AML-193 (cell line): ENCODE results near the gene HERC6.
"Not testable (repeated sequence)": the region's sequence is repeated elsewhere in the genome, so short reads cannot be mapped to it uniquely, and the experiment has no call there.

Experiments used
- DNase-seq, 2 experiments: peaks; one replicate each; lab custom pipeline; 2025; lab: John Stamatoyannopoulos, UW

HERC6 gene

DNA sequence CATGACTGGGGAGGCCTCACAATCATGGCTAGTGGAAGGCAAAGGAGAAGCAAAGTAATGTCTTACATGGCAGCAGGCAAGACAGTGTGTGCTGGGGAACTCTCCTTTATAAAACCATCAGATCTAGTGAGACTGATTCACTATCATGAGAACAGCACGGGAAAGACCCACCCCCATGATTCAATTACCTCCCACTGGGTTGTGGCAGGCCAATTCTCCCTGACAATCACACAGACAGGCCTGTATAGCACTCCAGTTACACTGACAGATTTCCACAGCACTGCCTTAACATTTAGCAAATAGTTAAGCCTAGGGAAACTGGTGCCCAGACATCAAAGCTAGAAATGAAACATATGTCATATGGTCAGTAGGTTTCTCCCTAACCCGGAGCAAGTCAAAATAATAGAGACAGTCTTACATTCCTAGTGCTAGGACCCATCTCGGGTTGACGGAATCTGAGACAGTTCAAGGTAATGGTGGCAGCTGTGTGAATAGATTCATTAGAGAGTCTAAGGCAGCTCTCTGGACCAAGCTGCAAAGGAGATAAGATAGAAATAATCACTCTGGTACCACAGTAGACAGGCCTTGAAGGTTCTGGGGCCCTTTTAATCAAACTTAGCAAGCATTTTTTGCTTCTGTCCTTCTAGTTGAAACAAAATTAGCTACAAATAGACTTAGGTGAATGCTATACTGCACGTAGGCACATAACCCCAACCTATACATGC is 68.9 kb downstream of the HERC6 start:
- DNase-seq = no peak

DNA sequence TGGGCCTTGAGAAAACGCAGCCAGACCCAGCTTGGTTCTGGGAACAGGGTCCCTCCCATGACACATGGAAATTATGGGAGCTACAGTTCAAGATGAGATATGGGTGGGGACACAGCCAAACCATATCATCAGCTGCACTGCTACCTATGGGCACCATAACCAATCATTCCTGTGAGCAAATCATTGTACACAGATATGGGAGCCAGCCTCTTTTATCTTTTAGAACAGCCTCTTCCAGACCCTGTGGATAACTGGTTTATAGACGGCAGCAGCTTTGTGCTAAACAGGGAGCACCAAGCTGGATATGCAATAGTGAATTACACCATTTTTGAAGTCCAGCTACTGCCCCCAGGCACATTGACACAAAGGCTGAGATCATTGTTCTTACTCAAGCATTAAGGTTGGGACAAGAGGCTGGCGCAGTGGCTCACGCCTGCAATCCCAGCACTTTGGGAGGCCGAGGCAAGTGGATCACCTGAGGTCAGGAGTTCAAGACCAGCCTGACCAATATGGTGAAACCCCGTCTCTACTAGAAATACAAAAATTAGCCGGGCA is 69.6 kb downstream of the HERC6 start:
- DNase-seq = not testable (repeated sequence)

DNA sequence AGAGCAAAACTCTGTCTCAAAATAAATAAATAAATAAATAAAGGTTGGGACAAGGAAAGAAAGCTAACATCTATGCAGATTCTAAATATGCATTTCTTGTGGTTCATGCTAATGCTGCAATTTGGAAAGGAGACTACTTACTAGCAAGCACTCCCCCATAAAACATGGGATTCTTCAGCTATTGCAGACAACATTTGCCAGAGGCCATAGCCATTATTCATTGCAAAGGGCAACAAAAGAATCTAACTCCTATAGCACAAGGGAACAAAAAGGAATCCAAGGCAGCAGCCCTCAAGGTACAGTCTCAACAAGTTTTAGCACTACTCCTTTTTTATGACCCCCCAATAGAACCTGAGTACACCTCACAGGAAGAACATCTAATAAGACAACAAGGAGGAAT is 70.2 kb downstream of the HERC6 start:
- DNase-seq = no peak

DNA sequence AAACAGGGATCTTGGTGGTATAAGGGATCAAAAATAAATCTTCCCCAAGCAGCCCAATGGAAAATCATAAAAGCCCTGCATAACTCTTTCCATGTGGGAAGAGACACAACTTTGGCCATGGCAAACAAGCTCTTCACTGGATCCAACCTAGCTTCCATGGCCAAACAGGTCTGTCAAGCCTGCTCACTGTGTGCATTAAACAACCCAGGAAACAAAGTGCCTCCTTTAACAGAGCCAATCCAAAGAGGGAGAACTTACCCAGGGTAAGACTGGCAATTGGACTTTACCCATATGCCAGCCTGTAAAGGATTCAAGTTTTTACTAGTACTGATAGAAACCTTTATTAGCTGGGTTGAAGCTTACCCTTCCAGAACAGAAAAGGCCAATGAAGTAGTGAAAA is 70.6 kb downstream of the HERC6 start:
- no peak for DNase-seq

DNA sequence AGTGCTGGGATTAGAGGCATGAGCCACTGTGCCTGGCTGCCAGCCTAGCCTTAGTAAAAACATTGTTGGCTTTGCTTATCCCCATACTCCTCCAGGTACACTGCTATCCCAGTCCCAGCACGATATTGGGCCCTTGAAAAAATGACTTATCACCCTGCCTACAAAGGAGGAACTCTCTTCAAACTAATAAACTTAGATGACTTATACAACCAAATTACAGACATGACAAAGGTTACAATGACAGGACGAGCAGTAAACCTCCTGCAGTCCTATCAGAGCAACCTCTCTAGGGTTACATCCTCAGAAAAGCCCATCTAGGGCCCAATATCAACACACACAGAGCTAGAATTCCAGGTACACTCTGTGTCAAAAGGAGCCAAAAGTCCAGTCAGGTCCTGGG is 72.6 kb downstream of the HERC6 start:
- no peak for DNase-seq

DNA sequence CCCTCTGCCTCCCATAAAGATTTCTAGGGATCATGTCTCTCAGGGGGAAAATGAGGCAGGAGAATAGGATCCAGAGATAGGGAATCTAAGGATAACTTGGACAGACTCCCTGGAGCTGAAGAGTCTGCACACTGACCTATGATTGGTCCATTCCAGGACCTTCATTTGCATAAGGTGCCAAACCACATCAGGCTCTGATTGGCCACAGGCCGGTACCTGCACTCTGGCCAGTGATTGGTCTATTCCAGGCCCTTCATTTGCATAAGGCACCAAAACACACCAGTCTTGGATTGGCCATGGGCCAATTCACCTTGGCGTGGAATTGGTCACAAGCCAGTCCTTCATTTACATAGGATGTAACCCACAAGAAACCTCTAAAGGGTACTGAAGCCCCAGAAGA is 74.3 kb downstream of the HERC6 start:
- no peak for DNase-seq

DNA sequence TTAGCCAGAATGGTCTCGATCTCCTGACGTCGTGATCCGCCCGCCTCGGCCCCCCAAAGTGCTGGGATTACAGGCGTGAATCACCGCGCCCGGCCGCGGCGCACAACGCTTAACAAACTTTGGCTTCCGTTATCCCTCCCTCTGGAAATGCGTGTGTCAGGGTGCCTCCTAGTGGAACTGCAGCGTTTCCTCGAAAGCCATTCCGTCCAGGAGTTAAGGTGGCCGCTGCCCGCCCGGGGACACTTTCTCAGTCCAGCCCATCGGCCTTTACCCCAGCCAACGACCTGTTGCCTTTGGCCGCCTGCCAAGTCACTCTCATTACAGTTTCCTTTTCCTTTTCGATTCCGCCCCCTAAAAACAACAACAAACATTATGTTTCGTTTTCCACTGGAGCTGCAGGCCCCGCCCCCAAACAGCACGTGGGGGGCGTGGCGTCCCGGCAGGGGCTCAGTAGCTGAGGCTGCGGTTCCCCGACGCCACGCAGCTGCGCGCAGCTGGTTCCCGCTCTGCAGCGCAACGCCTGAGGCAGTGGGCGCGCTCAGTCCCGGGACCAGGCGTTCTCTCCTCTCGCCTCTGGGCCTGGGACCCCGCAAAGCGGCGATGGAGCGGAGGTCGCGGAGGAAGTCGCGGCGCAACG is 78.1 kb downstream of the HERC6 start, which contains the start of gene HERC5:
Gene HERC5, plus strand, starts transcription at position 450 of the 637 bp plus-strand sequence. Its CDS starts 151 bp downstream, at position 601.
- DNase-seq = peak; percentile 89

DNA sequence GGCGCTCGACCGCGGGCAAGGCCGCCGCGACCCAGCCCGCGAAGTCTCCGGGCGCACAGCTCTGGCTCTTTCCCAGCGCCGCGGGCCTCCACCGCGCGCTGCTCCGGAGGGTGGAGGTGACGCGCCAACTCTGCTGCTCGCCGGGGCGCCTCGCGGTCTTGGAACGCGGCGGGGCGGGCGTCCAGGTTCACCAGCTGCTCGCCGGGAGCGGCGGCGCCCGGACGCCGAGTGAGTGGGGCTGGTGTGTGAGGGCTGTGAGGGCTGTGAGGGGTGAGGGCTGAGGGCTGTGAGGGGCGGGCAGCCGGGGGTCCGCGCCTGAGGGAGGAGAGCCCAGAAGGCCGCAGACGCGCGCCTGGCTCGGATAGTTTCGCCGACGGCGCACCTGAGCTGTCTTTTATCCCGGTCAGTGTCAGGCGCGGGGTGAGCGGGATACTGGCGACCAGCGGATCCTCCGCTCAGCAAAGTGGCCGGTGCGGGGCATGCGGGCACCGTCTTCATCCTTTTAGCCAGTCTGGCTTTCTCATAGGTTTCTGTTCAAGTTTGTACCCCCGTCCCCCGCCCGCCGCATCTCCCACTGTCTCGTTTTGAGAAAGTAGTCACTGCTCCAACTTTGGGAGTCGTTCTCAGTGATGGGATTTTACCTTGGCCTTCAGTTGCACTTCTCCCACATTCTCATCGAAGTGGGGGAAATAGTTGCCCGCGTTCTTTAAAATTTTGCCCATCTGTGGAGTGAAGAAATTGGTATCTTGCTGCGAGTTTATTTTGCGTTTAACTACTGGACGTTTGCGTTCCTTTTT is 78.9 kb downstream of the HERC6 start:
- DNase-seq = no peak

DNA sequence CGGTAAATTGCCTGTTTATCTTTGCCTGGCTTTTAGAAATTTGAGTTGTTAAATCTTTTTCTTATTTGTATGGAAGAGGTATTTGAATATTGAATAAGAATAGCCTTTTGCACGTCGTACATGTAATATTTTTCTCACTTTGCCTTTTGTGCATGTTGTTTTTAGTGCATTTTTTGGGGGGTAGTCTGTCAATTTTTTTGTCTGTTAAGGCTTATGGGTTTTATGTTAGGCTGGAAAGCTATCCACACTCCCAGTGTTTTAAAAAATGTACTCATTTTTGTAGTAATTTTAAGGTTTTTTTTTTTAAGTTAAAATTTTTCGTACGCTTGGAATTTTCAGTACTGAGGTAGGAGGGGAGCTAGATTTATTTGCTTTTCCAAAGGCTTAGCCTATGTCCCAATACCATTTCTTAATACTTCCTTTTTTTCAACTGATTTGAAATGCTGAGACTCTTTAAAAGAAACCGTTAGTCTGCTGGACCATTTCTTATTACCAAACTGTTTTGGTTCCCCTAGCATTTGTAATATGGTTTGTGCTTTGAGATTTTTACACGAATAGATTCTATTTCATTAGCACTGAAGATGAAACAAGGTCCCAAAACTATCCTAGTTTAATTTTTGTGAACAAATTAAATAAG is 79.6 kb downstream of the HERC6 start:
- DNase-seq = peak; percentile 86 to 87

DNA sequence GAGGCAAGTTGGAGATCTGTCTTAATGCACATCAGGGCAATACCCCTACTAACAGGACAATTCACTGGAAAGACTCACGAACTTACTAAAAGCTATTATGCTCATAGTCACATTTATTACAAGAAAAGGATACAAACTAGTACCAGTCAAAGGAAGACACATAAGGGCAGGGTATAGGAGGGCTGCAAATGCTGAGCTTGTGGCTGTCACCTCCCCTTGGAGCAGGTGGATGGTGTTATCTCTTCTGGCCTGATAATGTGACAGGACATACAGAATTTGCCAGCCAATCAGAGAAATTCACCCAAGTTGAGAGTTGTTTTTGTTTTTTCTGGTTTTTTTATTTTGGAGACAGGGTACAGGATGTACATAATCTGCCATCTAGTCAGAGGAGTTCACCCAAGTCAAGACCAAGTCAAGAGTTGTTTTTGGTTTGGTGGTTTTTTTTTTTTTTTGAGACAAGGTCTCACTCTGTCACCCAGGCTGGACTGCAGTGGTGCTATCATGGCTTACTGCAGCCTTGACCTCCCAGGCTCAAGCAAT is 87.1 kb downstream of the HERC6 start:
- DNase-seq = no peak

DNA sequence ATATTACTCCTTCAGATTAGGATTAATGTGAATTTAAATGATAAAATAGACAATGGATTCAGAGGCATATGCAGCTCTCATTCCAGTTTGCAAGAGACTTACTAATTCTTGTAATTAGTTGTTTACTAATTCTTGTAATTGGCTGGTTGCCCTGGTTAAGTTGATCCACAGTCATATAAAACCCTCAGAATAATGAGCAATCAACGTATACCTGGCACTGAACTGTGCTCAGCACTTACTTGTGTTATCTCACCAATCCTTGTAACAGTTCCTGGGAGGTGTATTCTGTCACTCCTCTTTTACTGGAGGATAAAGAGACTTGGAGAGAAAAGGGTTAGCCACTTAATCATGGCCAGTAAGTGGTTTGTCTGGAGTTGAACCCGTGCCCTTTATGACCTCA is 88.7 kb downstream of the HERC6 start:
- DNase-seq = no peak

DNA sequence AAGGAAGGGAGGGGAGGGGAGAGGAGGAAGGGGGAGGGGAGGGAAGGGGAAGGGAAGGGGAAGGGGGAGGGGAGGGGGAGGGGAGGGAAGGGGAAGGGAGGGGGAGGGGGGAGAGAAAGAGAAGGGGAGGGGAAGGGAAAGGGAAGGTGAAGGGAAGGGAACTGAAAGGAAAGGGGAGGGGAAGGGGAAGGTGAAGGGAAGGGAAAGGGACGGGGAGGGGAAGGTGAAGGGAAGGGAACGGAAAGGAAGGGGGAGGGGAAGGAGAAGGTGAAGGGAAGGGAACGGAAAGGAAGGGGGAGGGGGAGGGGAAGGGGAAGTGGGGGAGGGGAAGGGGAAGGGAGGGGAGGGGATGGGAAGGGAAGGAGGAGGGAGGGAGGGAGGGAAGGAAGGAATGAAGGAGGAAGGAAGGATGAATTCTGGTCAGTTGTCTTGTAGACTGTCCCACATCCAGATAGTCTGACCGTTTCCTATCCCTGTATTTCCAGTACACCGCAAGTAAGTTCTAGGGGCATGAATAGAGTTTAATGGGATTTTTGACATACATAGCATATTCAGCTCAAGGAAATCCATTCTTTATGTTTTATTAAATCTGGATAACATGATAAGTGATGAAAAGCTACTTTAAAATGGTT is 98.7 kb downstream of the HERC6 start:
- no peak for DNase-seq

DNA sequence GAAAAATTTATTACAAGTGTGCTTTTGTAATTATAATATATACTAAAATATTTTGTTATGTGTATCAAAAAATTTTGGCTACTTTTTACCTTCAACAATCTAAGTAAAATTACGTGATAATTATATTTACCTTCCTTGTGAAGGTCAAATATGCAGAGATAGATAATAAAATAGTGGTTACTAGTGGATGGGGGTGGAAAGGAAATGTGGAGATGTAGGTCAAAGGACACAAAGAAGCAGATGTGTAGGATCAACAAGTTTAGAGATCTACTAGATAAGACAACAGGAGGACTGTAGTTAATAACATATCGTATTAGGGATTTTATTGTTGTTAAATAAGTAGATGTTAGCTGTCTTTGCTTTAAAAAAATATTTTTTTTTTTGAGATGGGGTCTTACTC is 99.6 kb downstream of the HERC6 start:
- DNase-seq = no peak

DNA sequence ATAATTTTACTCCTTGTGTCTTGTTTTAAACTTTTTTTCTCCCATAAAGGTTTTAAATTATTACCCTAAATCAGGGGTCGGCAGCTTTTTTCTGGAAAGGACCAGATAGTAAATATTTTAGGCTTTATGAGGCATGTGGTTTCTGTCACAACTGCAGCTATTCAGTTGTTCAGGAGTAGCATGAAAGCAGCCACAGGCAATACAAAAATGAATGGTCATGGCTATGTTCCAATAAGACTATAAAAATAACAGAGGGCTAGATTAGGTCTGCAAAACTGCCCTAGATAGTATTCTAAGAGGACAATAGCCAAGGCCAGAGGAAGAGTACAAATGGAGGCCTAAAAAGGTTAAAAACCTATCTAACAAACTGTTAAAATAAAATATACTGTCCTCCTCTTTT is 102.9 kb downstream of the HERC6 start:
- DNase-seq = no peak

DNA sequence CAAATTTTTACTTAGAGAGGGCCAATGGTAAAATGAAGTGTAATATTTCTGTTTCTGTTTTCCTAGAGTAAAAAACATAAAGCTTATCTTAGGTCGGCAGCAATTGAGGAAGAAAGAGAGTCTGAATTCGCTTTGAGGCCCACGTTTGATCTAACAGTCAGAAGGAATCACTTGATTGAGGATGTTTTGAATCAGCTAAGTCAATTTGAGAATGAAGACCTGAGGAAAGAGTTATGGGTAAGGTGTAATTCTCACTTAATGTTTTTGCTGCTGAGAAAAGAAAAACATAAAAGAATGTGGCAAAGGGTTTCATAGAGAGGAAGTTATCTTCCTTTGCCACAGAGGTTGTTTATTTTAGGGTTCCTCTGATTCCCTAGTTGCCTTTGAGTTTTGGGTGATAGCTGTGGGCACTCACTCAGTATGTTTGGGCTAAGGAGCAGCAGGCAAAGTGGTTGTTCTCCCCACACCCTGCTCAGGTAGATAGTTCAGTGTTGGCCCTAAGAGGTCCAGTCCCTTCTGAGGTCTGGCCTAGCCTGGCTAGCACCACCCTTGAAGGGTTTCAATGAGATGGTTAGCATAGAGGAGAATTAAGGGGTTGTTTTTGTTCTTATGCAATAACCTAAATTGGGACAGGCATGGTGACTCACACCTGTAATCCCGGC is 110.6 kb downstream of the HERC6 start:
- DNase-seq = no peak
